GF-D8 (cell line): Measurements from ENCODE around the gene MAN1C1.
"Not testable (repeated sequence)": the region's sequence is repeated elsewhere in the genome, so short reads cannot be mapped to it uniquely, and the experiment has no call there.

Source experiments
- DNase-seq: peaks from one replicate; lab custom pipeline; 2025; lab: John Stamatoyannopoulos, UW

The MAN1C1 gene

GRCh38 chr1:25657883-25658760, 41.5 kb downstream of the MAN1C1 start:
- DNase-seq = no peak

- DNase-seq = no peak
These were observed 42.3 kb downstream of the MAN1C1 start for GRCh38 chr1:25658791-25659431.

DNA sequence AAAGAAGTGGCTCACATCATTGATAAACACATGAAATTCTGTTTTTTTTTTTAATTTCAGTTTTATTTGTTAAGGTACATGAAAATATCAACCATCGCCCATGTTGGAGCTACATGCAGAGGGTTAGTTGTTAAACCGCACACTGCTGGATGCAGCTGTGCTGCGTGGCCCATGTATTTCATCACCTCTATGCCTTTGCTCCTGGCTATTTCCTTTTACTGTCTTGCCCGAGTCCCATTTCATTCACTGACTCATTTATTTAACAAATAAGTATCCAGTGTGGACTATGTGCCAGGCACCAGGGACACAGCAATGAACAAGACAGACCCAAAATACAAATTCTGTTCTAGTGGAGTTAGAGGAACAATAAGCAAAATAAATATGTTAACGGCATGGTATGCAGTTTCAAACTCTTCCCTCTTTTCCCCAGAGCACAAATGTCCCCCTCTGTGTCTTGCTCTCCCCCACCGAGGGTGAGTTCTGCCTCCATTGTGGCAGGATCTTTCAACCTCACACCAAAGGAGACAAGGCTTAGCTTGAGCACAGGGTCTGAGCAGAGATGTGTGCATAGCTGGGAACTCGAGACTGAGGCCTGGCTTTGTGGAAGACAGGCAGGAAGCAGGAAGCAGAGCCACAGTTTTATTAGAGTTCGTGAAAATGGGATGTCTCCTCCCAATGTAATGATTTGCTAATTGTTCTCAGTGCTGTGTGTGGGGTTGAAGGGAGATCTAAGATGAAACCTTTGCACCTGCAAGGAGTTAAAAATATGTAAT, 44.6 kb downstream of the MAN1C1 start:
- peak; percentile 61 for DNase-seq

DNA sequence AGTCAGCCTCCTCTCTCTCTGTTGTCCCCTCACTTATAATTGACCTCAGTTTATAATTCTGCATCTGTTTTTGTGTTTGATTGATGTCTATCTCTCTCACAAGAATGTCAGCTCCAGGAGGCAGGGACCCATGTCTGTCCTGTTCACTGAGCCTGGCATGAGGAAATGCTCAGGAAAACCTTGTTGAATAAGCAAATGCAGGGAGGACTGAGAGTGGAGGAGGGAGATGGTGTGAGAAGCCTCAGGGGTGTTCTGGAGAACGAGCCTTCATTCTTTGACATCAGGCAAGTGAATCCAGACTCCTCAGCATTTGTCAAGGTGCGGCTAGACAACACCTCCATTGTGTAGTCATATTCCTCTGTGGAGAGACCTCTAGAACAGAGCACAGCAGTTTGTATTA, 45.5 kb downstream of the MAN1C1 start:
- no peak for DNase-seq

- DNase-seq = not testable (repeated sequence)
These were observed 46.4 kb downstream of the MAN1C1 start for GRCh38 chr1:25662959-25663358.

DNA sequence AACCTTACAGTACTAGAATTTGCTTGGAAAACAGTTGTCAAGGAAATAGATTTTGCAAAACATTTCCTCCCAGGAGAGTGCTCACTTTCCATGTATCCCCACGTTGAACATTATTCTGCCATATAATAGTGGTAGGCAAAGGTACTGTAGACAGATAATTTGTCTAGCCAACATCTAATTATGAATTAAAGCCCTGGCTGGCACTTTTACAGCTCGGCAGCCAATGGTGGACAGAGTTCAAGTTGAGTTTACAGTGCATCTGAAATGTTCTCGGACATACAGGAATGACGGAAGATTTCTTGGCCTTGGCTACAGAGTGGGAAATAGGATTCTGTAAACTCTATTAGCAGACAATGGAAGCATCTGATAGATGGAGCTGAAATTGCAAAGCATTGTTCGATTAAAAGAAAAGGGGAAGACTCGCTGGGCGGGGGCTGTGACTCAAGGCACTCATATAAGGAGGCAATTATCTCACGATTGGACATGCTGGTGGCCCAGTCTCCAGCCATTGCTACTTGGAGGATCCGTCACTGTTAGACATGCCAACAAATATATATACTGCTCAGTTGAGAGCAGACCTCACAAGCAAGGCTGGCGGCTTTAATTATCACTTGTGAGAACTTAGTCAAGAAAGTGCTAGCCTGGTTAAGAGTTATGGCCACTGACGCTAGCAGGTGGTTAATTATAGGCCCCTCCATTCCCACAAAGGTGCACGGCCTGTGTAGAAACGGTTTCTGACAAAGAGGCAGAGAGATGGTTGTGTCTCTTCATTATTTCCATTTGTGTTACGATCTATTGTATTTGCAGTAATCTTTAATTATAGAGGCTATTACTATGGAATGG, 48.0 kb downstream of the MAN1C1 start:
- no peak for DNase-seq

DNA sequence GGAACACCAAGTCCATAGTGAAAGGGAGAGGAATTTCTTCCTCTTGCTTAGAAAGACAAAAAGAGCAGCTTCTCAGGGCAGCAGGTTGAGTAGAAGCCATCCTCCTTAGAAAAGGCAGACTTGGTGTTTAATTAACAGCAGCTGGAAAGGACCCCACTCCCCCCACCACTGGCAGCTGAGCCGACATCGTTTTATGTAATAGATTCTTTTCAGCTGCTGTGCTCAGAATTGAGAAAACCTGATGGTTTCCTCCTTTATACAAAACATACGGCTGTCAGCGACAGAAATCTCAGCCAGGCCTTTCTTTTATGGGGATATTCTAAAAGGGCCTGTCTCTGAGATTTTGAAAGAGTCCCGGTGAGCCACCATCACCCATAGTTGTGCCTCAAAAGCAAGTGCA, 49.9 kb downstream of the MAN1C1 start:
- no peak for DNase-seq

- DNase-seq = no peak
These were observed 52.5 kb downstream of the MAN1C1 start for GRCh38 chr1:25668931-25669573.

GRCh38 chr1:25669781-25670567, 53.4 kb downstream of the MAN1C1 start:
- DNase-seq = no peak

DNA sequence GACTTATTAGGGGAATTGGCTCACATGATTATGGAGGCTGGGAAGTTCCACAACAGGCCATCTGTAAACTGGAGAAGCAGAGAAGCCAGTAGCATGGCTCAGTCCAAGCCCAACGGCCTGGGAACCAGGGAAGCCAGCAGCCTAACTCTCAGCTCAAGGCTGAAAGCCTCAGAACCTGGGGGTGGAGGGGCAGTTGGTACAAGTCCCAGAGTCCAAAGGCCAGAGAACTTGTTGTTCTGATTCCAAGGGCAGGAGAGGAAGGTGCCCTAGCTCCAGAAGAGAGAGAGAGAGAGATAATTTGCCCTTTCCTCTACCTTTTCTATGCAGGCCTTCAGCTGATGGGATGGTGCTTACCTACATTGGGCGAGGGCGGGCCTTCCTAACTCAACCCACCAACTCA, 55.3 kb downstream of the MAN1C1 start:
- DNase-seq = no peak

GRCh38 chr1:25672763-25673409, 56.3 kb downstream of the MAN1C1 start:
- no peak for DNase-seq

DNA sequence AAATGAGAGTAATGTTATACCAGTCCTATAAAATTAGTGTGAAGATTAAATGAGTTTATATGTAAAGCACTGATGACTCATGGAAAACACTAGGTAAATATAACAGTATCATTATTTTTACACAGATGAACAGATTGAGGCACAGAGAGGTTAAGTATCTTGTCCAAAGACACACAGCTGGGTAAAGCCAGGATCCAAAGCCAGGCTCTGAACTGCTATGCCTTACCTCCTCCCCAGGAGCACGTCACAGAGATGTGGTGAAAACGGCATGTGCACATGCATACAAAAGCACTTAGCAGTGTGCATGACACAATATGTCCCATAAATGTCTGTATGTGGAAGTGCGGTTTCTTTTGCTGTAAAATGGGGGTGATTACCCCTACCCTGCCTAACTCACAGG, 56.9 kb downstream of the MAN1C1 start:
- no peak for DNase-seq

DNA sequence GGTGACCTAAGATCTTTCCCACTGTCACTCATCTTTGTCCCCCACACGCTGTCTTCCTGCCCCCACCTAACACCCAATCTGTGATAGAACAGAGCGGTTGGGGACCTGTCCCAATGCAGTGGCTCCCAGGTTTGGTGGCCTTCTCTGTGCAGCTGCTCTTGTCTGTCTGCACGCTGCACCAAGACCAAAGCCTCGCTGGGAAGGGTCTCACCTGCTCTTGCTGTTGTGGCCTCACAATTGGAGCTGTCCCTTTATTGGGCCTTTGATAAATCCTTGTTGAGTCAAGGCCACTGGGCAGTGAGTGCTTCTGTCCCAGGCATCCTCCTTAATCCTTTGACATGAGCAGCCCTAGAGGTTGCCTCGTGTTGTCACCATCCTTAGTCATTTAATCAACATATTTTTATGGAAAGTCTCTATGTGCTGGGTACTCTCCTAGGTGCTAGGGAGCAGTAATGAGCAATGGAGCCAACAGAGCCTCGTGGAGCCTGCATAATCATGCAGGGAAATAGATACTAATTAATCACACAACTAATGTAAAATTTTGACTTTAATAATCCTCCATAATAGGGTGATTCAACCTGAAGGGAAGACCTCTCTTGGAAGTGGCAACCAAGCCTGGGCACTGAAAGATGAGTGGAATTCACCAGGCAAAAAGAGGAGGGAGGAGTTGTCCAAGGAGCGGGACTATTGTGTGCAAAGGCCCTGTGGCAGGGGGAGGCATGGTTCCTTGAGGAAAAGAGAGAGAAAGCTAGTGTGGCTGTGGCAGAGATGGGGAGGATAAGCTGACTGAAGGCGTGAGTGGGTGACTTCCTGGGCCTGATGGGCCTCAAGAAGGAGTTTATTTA, 57.6 kb downstream of the MAN1C1 start:
- DNase-seq = no peak

- no peak for DNase-seq
These were observed 58.2 kb downstream of the MAN1C1 start for GRCh38 chr1:25674807-25675084.

- DNase-seq = no peak
These were observed 59.3 kb downstream of the MAN1C1 start for GRCh38 chr1:25675729-25676476.

DNA sequence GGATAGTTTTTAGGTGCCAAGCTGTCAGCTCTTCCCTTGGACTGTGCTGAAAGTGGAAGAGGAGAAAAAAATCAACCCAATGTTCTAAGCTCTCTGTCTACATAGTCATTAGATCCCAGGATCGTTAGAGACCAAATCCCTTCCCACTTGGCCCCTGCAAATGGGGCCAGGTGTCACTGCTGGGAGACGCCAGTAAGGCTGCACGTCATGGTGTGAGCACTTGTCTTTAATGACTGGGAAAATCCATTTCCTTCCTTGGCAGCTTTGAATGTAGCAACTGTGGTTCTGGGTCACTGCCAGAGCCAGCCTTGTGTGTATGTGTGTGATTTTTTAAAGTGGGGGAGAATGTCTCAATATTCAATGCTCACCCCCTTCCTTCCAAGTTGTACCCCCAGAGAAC, 59.9 kb downstream of the MAN1C1 start:
- DNase-seq = no peak

GRCh38 chr1:25677193-25677773, 60.7 kb downstream of the MAN1C1 start:
- no peak for DNase-seq

GRCh38 chr1:25679171-25679570, 62.6 kb downstream of the MAN1C1 start:
- no peak for DNase-seq
